Measurements from ENCODE around the gene CHEK2. TPM values are rescaled to one million over a fixed set of nuclear protein-coding genes. Genes with fewer than 3 reads are reported as not detected.
"Not testable (repeated sequence)": the region's sequence is repeated elsewhere in the genome, so short reads cannot be mapped to it uniquely, and the experiment has no call there.

The CHEK2 gene
- total and polyA plus RNA-seq, 10 of the 15 experiments (the other 5 are each of a cell fraction or from before 2014, with no cell fraction given): 15.7 to 59.7 (median 22.7) TPM

DNA sequence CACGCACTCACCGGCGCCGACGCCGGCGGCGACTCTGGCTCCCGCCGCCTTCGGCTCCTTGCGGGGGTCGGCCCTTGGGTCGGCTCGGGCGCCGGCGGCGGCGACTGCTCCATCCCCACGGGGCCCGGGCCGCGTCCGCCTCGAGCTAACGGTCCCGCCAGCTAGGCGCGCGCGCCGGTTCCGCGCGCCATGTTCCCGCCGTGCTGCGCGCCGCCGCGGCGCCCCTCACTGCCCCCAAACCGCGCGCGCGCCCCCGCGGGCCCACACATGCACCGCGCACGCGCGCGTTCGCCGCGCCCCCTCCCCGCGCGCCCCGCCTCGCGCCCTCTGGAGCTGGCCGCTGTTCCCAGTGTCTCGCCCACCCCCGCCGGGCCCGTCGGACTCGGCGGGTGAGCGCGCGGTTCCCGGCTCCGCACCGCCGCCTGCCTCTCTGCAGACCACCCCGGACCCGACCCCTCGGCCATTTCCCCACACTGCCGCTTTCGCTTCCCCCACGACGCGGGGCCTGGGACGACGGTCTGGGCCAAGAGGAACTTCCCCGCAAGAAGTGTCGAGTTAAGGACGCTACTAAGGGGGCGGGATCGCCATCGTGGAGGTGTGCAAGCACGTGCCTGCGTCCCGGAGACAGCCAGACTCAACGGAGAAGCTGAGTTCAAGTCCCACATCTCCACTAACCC lies 61.9 kb downstream of the CHEK2 start, which contains the start of gene TTC28:
TSS of gene TTC28 (minus strand) at position 230 of the 677 bp plus-strand sequence. CDS start at position 113, 117 bp downstream.
- 3% methylated on average over 44 of the region's 101 CpGs for WGBS (ENCODE audit: insufficient coverage, insufficient replicate concordance, low lambda C conversion rate, missing lambda C conversion rate)
- peak within 1 kb of the TSS; percentile 29 for H2AFZ ChIP-seq (ENCODE audit: control insufficient read depth, low read depth, low read length)
- in situ Hi-C loops (cut with MboI): not testable (repeated sequence)

DNA sequence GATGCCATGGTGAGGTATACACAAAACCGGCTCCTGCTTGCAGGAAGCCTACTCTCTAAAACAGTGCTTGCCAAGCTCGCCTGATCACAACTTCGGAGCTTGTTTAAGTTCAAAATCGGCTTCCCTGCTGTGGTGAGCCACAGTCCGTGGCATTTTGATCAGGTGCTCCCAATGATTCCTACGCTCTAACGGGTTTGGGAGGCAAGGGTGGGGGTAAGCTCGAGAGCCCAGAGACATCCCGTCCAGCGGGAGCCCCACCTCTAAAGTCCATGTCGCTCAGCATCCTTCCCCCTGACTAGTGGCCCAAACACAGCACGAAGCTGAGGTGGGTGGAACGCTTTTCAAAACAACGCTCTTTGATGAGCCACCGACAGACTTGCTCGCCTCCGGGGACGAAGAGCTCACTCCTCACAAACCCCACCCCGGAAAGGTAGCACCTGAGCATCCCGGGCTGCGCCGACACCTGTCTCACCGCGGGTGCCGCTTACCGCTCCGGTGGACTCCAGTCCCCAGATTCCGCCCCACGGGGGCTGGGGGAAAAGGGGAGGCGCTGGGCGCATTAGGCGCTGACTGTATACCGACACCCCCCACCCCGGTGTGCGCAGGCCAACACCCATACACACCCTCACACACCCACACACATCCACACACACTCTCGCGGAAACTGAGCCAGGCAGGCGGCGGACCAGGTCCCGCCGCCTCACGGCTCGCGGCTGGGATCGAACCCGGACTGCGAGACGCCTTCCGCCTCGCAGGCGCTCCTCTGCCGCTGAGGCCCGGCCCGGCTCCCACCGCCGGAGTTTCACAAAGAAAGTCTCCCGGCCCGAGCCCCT lies 62.6 kb downstream of the CHEK2 start:
- CTCF ChIA-PET; DNase-seq (ENCODE audit: low read depth, low spot score); H3K79me2 ChIP-seq (ENCODE audit: control insufficient read depth, insufficient read depth, low read length); H3K9me3 ChIP-seq (replicated peaks; ENCODE audit: control insufficient read depth, insufficient read depth, low read length); POLR2A ChIA-PET; in situ Hi-C loops (cut with MboI); ATAC-seq; H3K4me1 ChIP-seq (ENCODE audit: control insufficient read depth, insufficient read depth, low read length); H4K20me1 ChIP-seq (ENCODE audit: control insufficient read depth, insufficient read depth); H3K27ac ChIP-seq (ENCODE audit: control insufficient read depth, insufficient read depth); H3K36me3 ChIP-seq (ENCODE audit: control insufficient read depth in 2 of 2, insufficient read depth in 2 of 2, low read length in 1 of 2); H3K27me3 ChIP-seq (replicated peaks in 1 of 2; ENCODE audit: control insufficient read depth in 2 of 2, insufficient read depth in 2 of 2, low read length in 1 of 2); H3K9ac ChIP-seq (ENCODE audit: control insufficient read depth, insufficient read depth, low read length); BruUV-seq (replicated peaks); FAIRE-seq: not testable (repeated sequence)
- ChIA-PET RAD21 (ENCODE audit: unreplicated experiment) (interaction anchor here (1.3 kb wide), 1 partner anchor 78 kb away, joined by 4 read pairs; no protein-coding TSS in a partner anchor), SMC1A (ENCODE audit: uncharacterized antibody, unreplicated experiment) (interaction anchor here (1.4 kb wide), 1 partner anchor 140 kb away, joined by 3 read pairs; no protein-coding TSS in a partner anchor)
- H3K4me2 ChIP-seq (ENCODE audit: control insufficient read depth, insufficient read depth): 0 out of 2 replicates have a peak overlapping the region, but pooled peaks have one; percentile 17
- 20% methylated on average over 49 of the region's 58 CpGs for WGBS (ENCODE audit: insufficient coverage, insufficient replicate concordance, low lambda C conversion rate, missing lambda C conversion rate)
- peak overlapping the region; percentile 53; the same call in 1 of the 2 replicates for H3K4me3 ChIP-seq
- intact Hi-C loops (cut with micrococcal nuclease; ENCODE audit: unreplicated experiment): loop anchor here (10.0 kb wide), 2 partner anchors 116 to 146 kb away; no protein-coding TSS in a partner anchor
- peak overlapping the region; percentile 29; the same call in 1 of the 2 replicates for H2AFZ ChIP-seq (ENCODE audit: control insufficient read depth, low read depth, low read length)

More for the DNA sequence above, 61.9 kb downstream of the CHEK2 start, which contains the start of gene TTC28:
- DNase-seq (ENCODE audit: low read depth, low spot score); POLR2A ChIA-PET; H3K27me3 ChIP-seq (replicated peaks in 1 of 2; ENCODE audit: control insufficient read depth in 2 of 2, insufficient read depth in 2 of 2, low read length in 1 of 2); H3K36me3 ChIP-seq (ENCODE audit: control insufficient read depth in 2 of 2, insufficient read depth in 2 of 2, low read length in 1 of 2); FAIRE-seq; CTCF ChIA-PET; H3K27ac ChIP-seq (ENCODE audit: control insufficient read depth, insufficient read depth); BruUV-seq (replicated peaks); H3K9me3 ChIP-seq (replicated peaks; ENCODE audit: control insufficient read depth, insufficient read depth, low read length); ATAC-seq; H3K79me2 ChIP-seq (ENCODE audit: control insufficient read depth, insufficient read depth, low read length); H3K4me1 ChIP-seq (ENCODE audit: control insufficient read depth, insufficient read depth, low read length); SMC1A ChIA-PET (ENCODE audit: uncharacterized antibody, unreplicated experiment); H3K9ac ChIP-seq (ENCODE audit: control insufficient read depth, insufficient read depth, low read length); H4K20me1 ChIP-seq (ENCODE audit: control insufficient read depth, insufficient read depth): not testable (repeated sequence)
- Histone ChIP-seq H3K4me2 (ENCODE audit: control insufficient read depth, insufficient read depth) (0 out of 2 replicates have a peak within 1 kb of the TSS, but pooled peaks have one; percentile 38), H3K4me3 (peak within 1 kb of the TSS; percentile 53; the same call in 1 of the 2 replicates)
- intact Hi-C loops (cut with micrococcal nuclease; ENCODE audit: unreplicated experiment): loop anchor here (10.0 kb wide), 2 partner anchors 115 to 145 kb away; no protein-coding TSS in a partner anchor
- TF ChIP-seq NR2F1 (conservative IDR thresholded peaks at IDR 0.05) (0 out of 2 replicates have a peak, but pooled peaks have one; percentile 33), IKZF1 (conservative IDR thresholded peaks at IDR 0.05) (0 out of 2 replicates have a peak, but pooled peaks have one; percentile 33), SUZ12 (IDR thresholded peaks at IDR 0.05; ENCODE audit: unreplicated experiment) (peak; percentile 45), BHLHE40 (IDR thresholded peaks at IDR 0.05; ENCODE audit: borderline replicate concordance in 1 of 2, low read depth in 2 of 2, low read length in 1 of 2) (peak; percentile 20 to 59; a peak in 2 of 4 replicates), YY1 (IDR thresholded peaks at IDR 0.05; ENCODE audit: low read depth, low read length) (peak; percentile 63)
- RAD21 ChIA-PET (ENCODE audit: unreplicated experiment): interaction anchor here (1.3 kb wide), 1 partner anchor 79 kb away, joined by 4 read pairs; no protein-coding TSS in a partner anchor

DNA sequence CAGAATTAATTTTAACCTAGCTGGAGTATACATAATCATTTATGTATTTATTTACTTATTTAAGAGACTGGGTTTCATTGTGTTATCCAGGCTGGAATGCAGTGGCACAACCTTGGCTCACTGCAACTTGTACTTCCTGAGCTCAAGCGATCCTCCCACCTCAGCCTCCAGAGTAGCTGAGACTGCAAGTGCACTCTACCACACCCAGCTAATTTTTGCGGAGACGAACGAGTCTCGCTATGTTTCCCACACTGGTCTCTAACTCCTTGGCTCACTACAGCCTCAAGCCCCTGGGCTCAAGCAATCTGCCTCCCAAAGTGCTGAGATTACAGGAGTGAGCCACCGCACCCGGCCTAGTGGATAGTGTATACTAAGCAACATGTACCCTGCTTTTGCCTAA lies 63.5 kb downstream of the CHEK2 start:
- RAD21 ChIA-PET (ENCODE audit: unreplicated experiment): interaction anchor here (1.3 kb wide), 1 partner anchor 77 kb away, joined by 4 read pairs; no protein-coding TSS in a partner anchor
- H3K9ac ChIP-seq (ENCODE audit: control insufficient read depth, insufficient read depth, low read length); BruUV-seq (replicated peaks): not testable (repeated sequence)

More for the DNA sequence above, 63.5 kb downstream of the CHEK2 start:
- in situ Hi-C loops (cut with MboI); H3K27ac ChIP-seq (ENCODE audit: control insufficient read depth, insufficient read depth); H3K27me3 ChIP-seq (replicated peaks in 1 of 2; ENCODE audit: control insufficient read depth in 2 of 2, insufficient read depth in 2 of 2, low read length in 1 of 2); ATAC-seq; H3K4me3 ChIP-seq; H3K4me2 ChIP-seq (ENCODE audit: control insufficient read depth, insufficient read depth); H3K79me2 ChIP-seq (ENCODE audit: control insufficient read depth, insufficient read depth, low read length); H4K20me1 ChIP-seq (ENCODE audit: control insufficient read depth, insufficient read depth); DNase-seq (ENCODE audit: low read depth, low spot score); CTCF ChIA-PET; H3K4me1 ChIP-seq (ENCODE audit: control insufficient read depth, insufficient read depth, low read length); H2AFZ ChIP-seq (ENCODE audit: control insufficient read depth, low read depth, low read length); H3K36me3 ChIP-seq (ENCODE audit: control insufficient read depth in 2 of 2, insufficient read depth in 2 of 2, low read length in 1 of 2); POLR2A ChIA-PET; FAIRE-seq; H3K9me3 ChIP-seq (replicated peaks; ENCODE audit: control insufficient read depth, insufficient read depth, low read length): not testable (repeated sequence)
- 96% methylated on average over 7 of the region's 7 CpGs for whole genome bisulfite sequencing (ENCODE audit: insufficient coverage, insufficient replicate concordance, low lambda C conversion rate, missing lambda C conversion rate)
- intact Hi-C loops (cut with micrococcal nuclease; ENCODE audit: unreplicated experiment): loop anchor here (10.0 kb wide), 2 partner anchors 117 to 147 kb away; no protein-coding TSS in a partner anchor
- SMC1A ChIA-PET (ENCODE audit: uncharacterized antibody, unreplicated experiment): interaction anchor here (1.4 kb wide), 1 partner anchor 141 kb away, joined by 3 read pairs; no protein-coding TSS in a partner anchor

Data from GM12878 (cell line).